PC-3 (cell line): ENCODE data around the gene SHROOM1. TPM values are rescaled to one million over a fixed set of nuclear protein-coding genes. Genes with fewer than 3 reads are reported as not detected.
"Not testable (repeated sequence)": the region's sequence is repeated elsewhere in the genome, so short reads cannot be mapped to it uniquely, and the experiment has no call there.

Source experiments
- ATAC-seq: fragments of 200-7000 bp; cut with Tn5 transposase; 2 replicates; pipeline ENCODE4 v1.9.1; 2020; ENCODE audit warnings: mild to moderate bottlenecking, moderate library complexity
- BruUV-seq: library from RNA; stranded (reverse); fragments of 400-500 nt; replicated peaks from 2 replicates; lab custom pipeline; 2021; lab: Mats Ljungman, UMichigan
- CTCF ChIA-PET: fragments of 300-600 bp; sonication (Branson Sonifier 250); formaldehyde crosslinking; loops from one replicate; lab custom pipeline; 2022; ENCODE audit warnings: antibody characterized with exemption; lab: Charles Lee
- POLR2A ChIA-PET: fragments of 300-600 bp; sonication (Branson Sonifier 250); formaldehyde crosslinking; loops from one replicate; lab custom pipeline; 2022; ENCODE audit warnings: antibody characterized with exemption; ENCODE audit not compliant: unreplicated experiment; lab: Charles Lee
- DNase-seq: peaks from one replicate; pipeline ENCODE4 v3.0.0-alpha.2; 2015
- H2AFZ ChIP-seq: fragments of 300-600 bp; sonication (generic); 2 replicates; pipeline ENCODE4 v1.6.0; 2016; ENCODE audit warnings: antibody characterized with exemption, low read length
- H3F3A ChIP-seq: fragments of 300-600 bp; sonication (generic); one replicate; pipeline ENCODE4 v1.6.0; 2017; ENCODE audit warnings: antibody characterized with exemption, low read length, control low read depth, mild to moderate bottlenecking; ENCODE audit not compliant: unreplicated experiment
- H3K27ac ChIP-seq: fragments of 300-600 bp; sonication (generic); 2 replicates; pipeline ENCODE4 v1.5.1; 2016; ENCODE audit warnings: mild to moderate bottlenecking, low read length
- H3K27me3 ChIP-seq: fragments of 300-600 bp; sonication (generic); 2 replicates; pipeline ENCODE4 v1.6.1; 2016; ENCODE audit warnings: low read length, mixed read lengths
- H3K36me3 ChIP-seq: fragments of 300-600 bp; sonication (generic); 2 replicates; pipeline ENCODE4 v1.6.1; 2016; ENCODE audit warnings: low read depth, mixed run types, low read length, mixed read lengths
- H3K4me1 ChIP-seq: fragments of 300-600 bp; sonication (generic); 2 replicates; pipeline ENCODE4 v1.5.1; 2016; ENCODE audit warnings: low read length; ENCODE audit not compliant: insufficient read depth
- H3K4me2 ChIP-seq: fragments of 300-600 bp; sonication (generic); 2 replicates; pipeline ENCODE4 v1.6.0; 2016; ENCODE audit warnings: low read length
- H3K4me3 ChIP-seq: fragments of 300-600 bp; sonication (generic); 2 replicates; pipeline ENCODE4 v1.5.1; 2016; ENCODE audit warnings: mild to moderate bottlenecking, low read length, mixed read lengths
- H3K79me2 ChIP-seq: fragments of 300-600 bp; sonication (generic); 2 replicates; pipeline ENCODE4 v1.6.1; 2017; ENCODE audit warnings: low read length, mixed read lengths
- H3K9ac ChIP-seq: fragments of 300-600 bp; sonication (generic); 2 replicates; pipeline ENCODE4 v1.6.0; 2016; ENCODE audit warnings: mild to moderate bottlenecking, low read length
- H3K9me2 ChIP-seq: fragments of 300-600 bp; sonication (generic); replicated peaks from 2 replicates; pipeline ENCODE4 v1.6.1; 2016; ENCODE audit warnings: mixed run types, low read length, mixed read lengths
- H3K9me3 ChIP-seq: fragments of 300-600 bp; sonication (generic); 2 replicates; pipeline ENCODE4 v1.6.1; 2016; ENCODE audit warnings: low read length, mixed read lengths
- H4K20me1 ChIP-seq: fragments of 300-600 bp; sonication (generic); 2 replicates; pipeline ENCODE4 v1.6.1; 2016; ENCODE audit warnings: low read length, mixed read lengths
- CTCF ChIP-seq: fragments of 300-600 bp; sonication (generic); conservative IDR thresholded peaks from 2 replicates; pipeline ENCODE4 v1.5.1; 2017; ENCODE audit warnings: antibody characterized with exemption, low read depth, mild to moderate bottlenecking, low read length
- EZH2 ChIP-seq: fragments of 300-600 bp; sonication (generic); IDR thresholded peaks from one replicate; pipeline ENCODE4 v1.6.1; 2017; ENCODE audit warnings: antibody characterized with exemption, mild to moderate bottlenecking, low read length; ENCODE audit not compliant: unreplicated experiment
- EZH2phosphoT487 ChIP-seq: fragments of 300-600 bp; sonication (generic); IDR thresholded peaks from 2 replicates; pipeline ENCODE4 v1.6.1; 2018; ENCODE audit warnings: mild to moderate bottlenecking, antibody characterized with exemption, low read length, borderline replicate concordance
- intact Hi-C: fragments of 100-400 bp; cut with micrococcal nuclease; formaldehyde crosslinking; loops from 2 replicates; pipeline ENCODE4 v1.9.0; 2023
- total RNA-seq: library from RNA; depleted of rRNA; stranded (reverse); fragments of >200 nt; gene quantifications from 2 replicates; pipeline ENCODE4 v1.2.3, GENCODE V29; 2014

SHROOM1 gene
- total RNA-seq, 1 experiment from 2014 or later, result 13.6 TPM

- DNase-seq (no peak), ATAC-seq (no peak)
- Histone ChIP-seq H3K4me3 (no peak overlapping the region), H4K20me1 (no peaks in the 10 kb centered on the region), H3K4me1 (peaks cover 5% of the 10 kb centered on the region; the same call in 1 of the 2 replicates), H3K36me3 (no peaks in the 10 kb centered on the region), H3K9me3 (no peaks in the 10 kb centered on the region), H3F3A (no peaks in the 10 kb centered on the region), H3K9me2 (no peaks in the 10 kb centered on the region), H3K79me2 (no peaks in the 10 kb centered on the region), H3K27me3 (no peaks in the 10 kb centered on the region), H2AFZ (no peak overlapping the region), H3K9ac (no peak overlapping the region), H3K4me2 (no peak overlapping the region), H3K27ac (no peak overlapping the region)
- no TSS peak for BruUV-seq
- CTCF ChIA-PET, result no interaction called here
- no peak for TF ChIP-seq EZH2phosphoT487
- no peak for TF ChIP-seq CTCF
- no peak for TF ChIP-seq EZH2
- POLR2A ChIA-PET, result interaction anchor here (0.6 kb wide), 1 partner anchor 484 kb away, joined by 4 read pairs; no protein-coding TSS in a partner anchor
- intact Hi-C loops, result no loop called here
Measured at GRCh38 chr5:132808448-132808847, 22.0 kb downstream of the SHROOM1 start.

GRCh38 chr5:132807163-132807838 lies 23.1 kb downstream of the SHROOM1 start:
- Histone ChIP-seq H3K27ac (no peak overlapping the region), H3K27me3 (no peaks in the 10 kb centered on the region), H3K9ac (no peak overlapping the region), H3K36me3 (no peaks in the 10 kb centered on the region), H2AFZ (no peak overlapping the region), H3K4me2 (no peak overlapping the region), H3K79me2 (no peaks in the 10 kb centered on the region), H3F3A (no peaks in the 10 kb centered on the region), H3K9me3 (no peaks in the 10 kb centered on the region), H3K4me1 (no peaks in the 10 kb centered on the region), H3K9me2 (no peaks in the 10 kb centered on the region), H4K20me1 (no peaks in the 10 kb centered on the region), H3K4me3 (no peak overlapping the region)
- POLR2A ChIA-PET, result no interaction called here
- BruUV-seq, result no TSS peak
- no peak for ATAC-seq
- intact Hi-C loops, result no loop called here
- TF ChIP-seq EZH2phosphoT487, result no peak
- no peak for TF ChIP-seq CTCF
- TF ChIP-seq EZH2, result no peak
- CTCF ChIA-PET, result no interaction called here
- DNase-seq, result no peak

GRCh38 chr5:132806804-132807162 lies 23.7 kb downstream of the SHROOM1 start:
- H3F3A ChIP-seq, H3K4me2 ChIP-seq, BruUV-seq, H3K27me3 ChIP-seq, H2AFZ ChIP-seq, H3K36me3 ChIP-seq, CTCF ChIA-PET, intact Hi-C loops, H3K4me3 ChIP-seq, H3K9ac ChIP-seq, H4K20me1 ChIP-seq, H3K27ac ChIP-seq, H3K79me2 ChIP-seq, DNase-seq, H3K9me3 ChIP-seq, ATAC-seq, H3K9me2 ChIP-seq, POLR2A ChIA-PET, H3K4me1 ChIP-seq: not testable (repeated sequence)

GRCh38 chr5:132805872-132806271 lies 24.6 kb downstream of the SHROOM1 start:
- H4K20me1 ChIP-seq, H3K27ac ChIP-seq, H3K36me3 ChIP-seq, H3K9me2 ChIP-seq, H3K4me3 ChIP-seq, BruUV-seq, DNase-seq, H3K79me2 ChIP-seq, H2AFZ ChIP-seq, POLR2A ChIA-PET, H3K9ac ChIP-seq, H3K4me1 ChIP-seq, H3K9me3 ChIP-seq, H3K4me2 ChIP-seq, intact Hi-C loops, ATAC-seq, H3F3A ChIP-seq, H3K27me3 ChIP-seq, CTCF ChIA-PET: not testable (repeated sequence)

- H3K27me3 ChIP-seq, BruUV-seq, CTCF ChIA-PET, H3F3A ChIP-seq, ATAC-seq, H3K27ac ChIP-seq, H3K36me3 ChIP-seq, H3K79me2 ChIP-seq, H3K4me2 ChIP-seq, H3K9me3 ChIP-seq, H4K20me1 ChIP-seq, DNase-seq, H3K4me3 ChIP-seq, POLR2A ChIA-PET, H3K4me1 ChIP-seq, intact Hi-C loops, H2AFZ ChIP-seq, H3K9me2 ChIP-seq, H3K9ac ChIP-seq: not testable (repeated sequence)
Measured at GRCh38 chr5:132804219-132804618, 26.2 kb downstream of the SHROOM1 start.
